ENCODE results near the gene ZNF594. TPM values are rescaled to one million over a fixed set of nuclear protein-coding genes. Genes with fewer than 3 reads are reported as not detected.
A peak's percentile ranks its signal among the peaks of the same experiment; 100 is the strongest.

Gene ZNF594
- total and polyA plus RNA-seq, 2 of the 13 experiments (the other 11 are each of a cell fraction or from before 2014, with no cell fraction given) = 2.9 to 9.6 TPM

DNA sequence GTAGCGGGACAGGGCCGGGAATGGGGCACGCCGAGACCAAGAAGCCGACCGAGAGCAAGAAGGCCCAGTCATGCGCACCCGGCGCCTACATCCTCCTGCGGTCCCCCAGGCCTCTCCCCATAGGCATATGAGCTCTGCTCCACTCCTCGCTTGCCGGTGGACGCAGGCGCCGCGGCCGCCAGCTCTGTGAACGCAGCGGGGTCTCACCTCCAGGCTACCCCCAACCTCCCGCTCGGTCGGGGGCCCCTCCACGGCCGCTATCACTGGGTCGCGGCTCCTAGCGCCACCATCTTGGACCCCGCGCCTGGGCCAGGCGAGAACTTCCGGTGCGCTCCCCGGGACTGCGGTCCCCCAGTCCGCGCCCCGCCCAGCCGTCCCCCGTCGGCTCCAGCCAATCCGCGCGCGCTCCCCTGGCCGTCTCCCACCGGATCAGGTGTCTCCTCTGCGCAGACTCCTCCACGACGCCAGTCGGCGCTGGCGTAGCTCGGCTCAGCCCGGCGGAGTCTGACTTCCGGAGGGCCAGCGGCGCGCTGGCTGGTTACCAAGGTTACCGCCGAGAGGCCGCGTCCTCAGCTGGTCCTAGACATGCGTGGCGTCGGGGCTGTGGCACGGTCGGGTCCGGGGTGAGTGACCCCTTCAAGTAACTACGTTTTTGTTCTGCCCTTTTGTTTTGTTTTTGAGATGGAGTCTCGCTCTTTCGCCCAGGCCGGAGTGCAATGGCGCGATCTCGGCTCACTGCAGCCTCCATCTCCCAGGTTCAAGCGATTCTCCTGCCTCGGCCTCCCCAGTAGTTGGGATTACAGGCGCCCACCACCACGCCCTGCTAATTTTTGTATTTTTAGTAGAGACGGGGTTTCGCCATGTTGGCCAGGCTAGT lies at the start of gene ZNF594 (continued):
- TF ChIP-seq, protein P1, sequence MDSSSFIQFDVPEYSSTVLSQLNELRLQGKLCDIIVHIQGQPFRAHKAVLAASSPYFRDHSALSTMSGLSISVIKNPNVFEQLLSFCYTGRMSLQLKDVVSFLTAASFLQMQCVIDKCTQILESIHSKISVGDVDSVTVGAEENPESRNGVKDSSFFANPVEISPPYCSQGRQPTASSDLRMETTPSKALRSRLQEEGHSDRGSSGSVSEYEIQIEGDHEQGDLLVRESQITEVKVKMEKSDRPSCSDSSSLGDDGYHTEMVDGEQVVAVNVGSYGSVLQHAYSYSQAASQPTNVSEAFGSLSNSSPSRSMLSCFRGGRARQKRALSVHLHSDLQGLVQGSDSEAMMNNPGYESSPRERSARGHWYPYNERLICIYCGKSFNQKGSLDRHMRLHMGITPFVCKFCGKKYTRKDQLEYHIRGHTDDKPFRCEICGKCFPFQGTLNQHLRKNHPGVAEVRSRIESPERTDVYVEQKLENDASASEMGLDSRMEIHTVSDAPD (CRISPR knock-in tag; IDR thresholded peaks at IDR 0.05) = no peak
- 0 out of 2 replicates have a peak, but pooled peaks have one; percentile 24 for TF ChIP-seq ZBTB7A (CRISPR knock-in tag; IDR thresholded peaks at IDR 0.05)
- TF ChIP-seq ARNTL (CRISPR knock-in tag; IDR thresholded peaks at IDR 0.05) = no peak
- TF ChIP-seq IKZF4 (CRISPR knock-in tag; IDR thresholded peaks at IDR 0.05; ENCODE audit: borderline replicate concordance, low read depth, not compliant biosample characterization) = no peak
- no peak for TF ChIP-seq SMARCE1 (IDR thresholded peaks at IDR 0.05; ENCODE audit: borderline replicate concordance)
- TF ChIP-seq, protein P2, sequence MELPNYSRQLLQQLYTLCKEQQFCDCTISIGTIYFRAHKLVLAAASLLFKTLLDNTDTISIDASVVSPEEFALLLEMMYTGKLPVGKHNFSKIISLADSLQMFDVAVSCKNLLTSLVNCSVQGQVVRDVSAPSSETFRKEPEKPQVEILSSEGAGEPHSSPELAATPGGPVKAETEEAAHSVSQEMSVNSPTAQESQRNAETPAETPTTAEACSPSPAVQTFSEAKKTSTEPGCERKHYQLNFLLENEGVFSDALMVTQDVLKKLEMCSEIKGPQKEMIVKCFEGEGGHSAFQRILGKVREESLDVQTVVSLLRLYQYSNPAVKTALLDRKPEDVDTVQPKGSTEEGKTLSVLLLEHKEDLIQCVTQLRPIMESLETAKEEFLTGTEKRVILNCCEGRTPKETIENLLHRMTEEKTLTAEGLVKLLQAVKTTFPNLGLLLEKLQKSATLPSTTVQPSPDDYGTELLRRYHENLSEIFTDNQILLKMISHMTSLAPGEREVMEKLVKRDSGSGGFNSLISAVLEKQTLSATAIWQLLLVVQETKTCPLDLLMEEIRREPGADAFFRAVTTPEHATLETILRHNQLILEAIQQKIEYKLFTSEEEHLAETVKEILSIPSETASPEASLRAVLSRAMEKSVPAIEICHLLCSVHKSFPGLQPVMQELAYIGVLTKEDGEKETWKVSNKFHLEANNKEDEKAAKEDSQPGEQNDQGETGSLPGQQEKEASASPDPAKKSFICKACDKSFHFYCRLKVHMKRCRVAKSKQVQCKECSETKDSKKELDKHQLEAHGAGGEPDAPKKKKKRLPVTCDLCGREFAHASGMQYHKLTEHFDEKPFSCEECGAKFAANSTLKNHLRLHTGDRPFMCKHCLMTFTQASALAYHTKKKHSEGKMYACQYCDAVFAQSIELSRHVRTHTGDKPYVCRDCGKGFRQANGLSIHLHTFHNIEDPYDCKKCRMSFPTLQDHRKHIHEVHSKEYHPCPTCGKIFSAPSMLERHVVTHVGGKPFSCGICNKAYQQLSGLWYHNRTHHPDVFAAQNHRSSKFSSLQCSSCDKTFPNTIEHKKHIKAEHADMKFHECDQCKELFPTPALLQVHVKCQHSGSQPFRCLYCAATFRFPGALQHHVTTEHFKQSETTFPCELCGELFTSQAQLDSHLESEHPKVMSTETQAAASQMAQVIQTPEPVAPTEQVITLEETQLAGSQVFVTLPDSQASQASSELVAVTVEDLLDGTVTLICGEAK (IDR thresholded peaks at IDR 0.05) = no peak
- TF ChIP-seq, protein P2 (CRISPR knock-in tag; IDR thresholded peaks at IDR 0.05) = no peak
- TF ChIP-seq ATM (IDR thresholded peaks at IDR 0.05; ENCODE audit: borderline replicate concordance) = no peak
- no peak for TF ChIP-seq MZF1 (CRISPR knock-in tag; IDR thresholded peaks at IDR 0.05; ENCODE audit: borderline replicate concordance)
- no peak for TF ChIP-seq ZNF235 (CRISPR knock-in tag; IDR thresholded peaks at IDR 0.05; ENCODE audit: borderline replicate concordance)
- no peak for TF ChIP-seq RNF2 (conservative IDR thresholded peaks at IDR 0.05; ENCODE audit: low read depth)
- TF ChIP-seq IKZF5 (CRISPR knock-in tag; IDR thresholded peaks at IDR 0.05) = peak; percentile 47
- no peak for TF ChIP-seq SNAI1 (CRISPR knock-in tag; IDR thresholded peaks at IDR 0.05; ENCODE audit: borderline replicate concordance)
- no peak for TF ChIP-seq ZNF572 (CRISPR knock-in tag; IDR thresholded peaks at IDR 0.05)
- no peak for TF ChIP-seq ADNP (CRISPR knock-in tag; IDR thresholded peaks at IDR 0.05)
- TF ChIP-seq FOXA1 (IDR thresholded peaks at IDR 0.05) = no peak
- TF ChIP-seq FOXA1 (CRISPR knock-in tag; IDR thresholded peaks at IDR 0.05) = 0 out of 2 replicates have a peak, but pooled peaks have one; percentile 2
- TF ChIP-seq TP53 (CRISPR knock-in tag; conservative IDR thresholded peaks at IDR 0.05) = no peak
- no peak for TF ChIP-seq CENPX (CRISPR knock-in tag; IDR thresholded peaks at IDR 0.05)
